GM21526 (cell line): Measurements from ENCODE around the gene DOC2A.
"Not testable (repeated sequence)": the region's sequence is repeated elsewhere in the genome, so short reads cannot be mapped to it uniquely, and the experiment has no call there.

Source experiments
- ATAC-seq: cut with Tn5 transposase; IDR thresholded peaks from one replicate; pipeline ENCODE4 v1.9.1; 2021; ENCODE audit warnings: moderate library complexity; ENCODE audit not compliant: unreplicated experiment, low FRiP score

Gene DOC2A

DNA sequence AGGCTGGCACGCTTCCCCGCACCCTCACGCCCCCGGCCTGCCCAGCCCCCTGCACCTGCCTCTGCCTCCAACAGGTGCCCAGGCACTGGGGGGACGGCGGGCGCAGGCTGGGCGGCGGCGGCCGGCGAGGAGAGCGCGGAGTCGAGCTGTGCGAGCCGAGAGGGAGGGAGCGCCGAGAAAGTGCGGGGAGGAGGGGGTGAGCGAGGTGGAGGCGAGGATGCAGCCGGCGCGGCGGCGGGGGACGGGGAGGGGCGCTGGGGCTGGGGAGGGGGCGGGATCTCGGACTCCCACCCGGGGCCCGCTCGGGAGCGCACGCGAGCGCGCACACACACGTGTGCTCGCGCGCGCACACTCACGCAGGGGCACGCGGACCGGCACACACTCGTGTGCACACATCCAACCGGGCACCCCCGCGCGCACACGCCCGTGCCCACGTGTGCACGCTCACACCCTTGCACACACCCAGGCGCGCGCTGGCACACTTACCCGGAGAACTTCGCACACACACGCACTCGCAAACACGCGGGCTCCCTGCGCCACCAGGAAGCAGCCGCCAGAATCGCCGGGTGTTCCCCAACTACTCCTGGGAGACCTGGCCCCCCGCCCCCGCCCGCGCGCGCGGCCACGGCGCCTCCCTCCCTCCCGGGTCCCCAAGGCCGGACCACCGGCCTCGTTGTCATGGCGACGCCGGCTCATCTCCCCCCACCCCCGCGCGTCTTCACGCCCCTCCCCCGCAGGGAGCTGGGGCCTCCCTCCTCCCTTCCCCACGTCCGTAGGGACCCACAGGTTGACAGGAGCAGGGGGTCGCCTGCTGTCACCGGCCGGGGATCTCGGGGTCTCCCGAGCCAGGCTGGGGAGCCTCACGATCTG is at the start of gene DOC2A:
Gene DOC2A (minus strand): TSS at position 184 of the 870 bp plus-strand sequence. CDS start 805 bp downstream, outside the sequence.
- ATAC-seq: no peak

DNA sequence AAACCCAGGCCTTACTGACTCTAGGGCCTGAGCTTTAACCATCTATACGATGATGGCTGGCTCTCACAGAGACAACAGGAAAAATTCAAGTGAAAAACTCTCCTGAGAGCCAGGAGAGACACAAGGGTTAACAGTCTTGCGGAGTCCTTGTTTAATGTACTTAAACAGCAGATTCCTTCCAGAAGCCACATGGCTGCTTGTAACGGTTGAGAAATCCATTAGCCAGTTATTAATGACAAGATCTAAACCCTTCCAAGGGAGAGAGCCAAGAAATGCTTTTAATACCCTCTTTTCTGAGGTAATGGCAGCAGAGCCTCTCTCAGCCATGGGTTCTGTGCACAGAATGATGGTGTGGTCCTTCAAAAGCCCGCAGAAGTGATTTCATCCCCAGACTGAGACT is 49.5 kb upstream of the DOC2A start:
- ATAC-seq: no peak

DNA sequence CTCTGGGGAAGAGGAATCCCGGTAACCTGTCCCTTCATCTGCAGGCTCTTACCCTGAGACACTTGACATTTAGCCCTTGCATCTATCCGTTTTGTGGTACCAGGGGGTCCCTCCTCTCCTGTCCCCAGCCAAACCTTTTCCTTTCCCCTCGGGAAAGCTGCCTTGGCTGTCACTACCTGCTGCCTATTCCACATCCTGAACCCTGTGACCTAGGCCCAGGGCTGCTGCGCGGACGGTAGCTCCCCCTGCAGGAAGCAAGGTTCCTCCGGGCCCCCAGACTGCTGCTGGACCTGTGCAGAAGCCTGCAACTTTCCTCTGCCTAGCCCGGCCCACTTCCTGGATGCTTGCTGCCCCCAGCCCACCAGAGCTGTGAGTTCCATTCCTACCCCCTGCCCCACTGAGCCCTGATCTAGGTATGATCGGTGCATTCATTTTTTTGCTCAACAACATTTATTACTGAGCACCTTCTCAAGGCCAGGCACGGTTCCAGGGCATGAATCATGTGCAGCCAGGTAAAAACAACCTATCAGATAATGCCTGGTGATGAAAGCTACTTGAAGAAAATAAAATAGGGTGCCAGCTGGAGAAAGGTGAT is 44.2 kb upstream of the DOC2A start:
- no peak for ATAC-seq

GRCh38 chr16:30054451-30054850 is 43.6 kb upstream of the DOC2A start:
- ATAC-seq: no peak

DNA sequence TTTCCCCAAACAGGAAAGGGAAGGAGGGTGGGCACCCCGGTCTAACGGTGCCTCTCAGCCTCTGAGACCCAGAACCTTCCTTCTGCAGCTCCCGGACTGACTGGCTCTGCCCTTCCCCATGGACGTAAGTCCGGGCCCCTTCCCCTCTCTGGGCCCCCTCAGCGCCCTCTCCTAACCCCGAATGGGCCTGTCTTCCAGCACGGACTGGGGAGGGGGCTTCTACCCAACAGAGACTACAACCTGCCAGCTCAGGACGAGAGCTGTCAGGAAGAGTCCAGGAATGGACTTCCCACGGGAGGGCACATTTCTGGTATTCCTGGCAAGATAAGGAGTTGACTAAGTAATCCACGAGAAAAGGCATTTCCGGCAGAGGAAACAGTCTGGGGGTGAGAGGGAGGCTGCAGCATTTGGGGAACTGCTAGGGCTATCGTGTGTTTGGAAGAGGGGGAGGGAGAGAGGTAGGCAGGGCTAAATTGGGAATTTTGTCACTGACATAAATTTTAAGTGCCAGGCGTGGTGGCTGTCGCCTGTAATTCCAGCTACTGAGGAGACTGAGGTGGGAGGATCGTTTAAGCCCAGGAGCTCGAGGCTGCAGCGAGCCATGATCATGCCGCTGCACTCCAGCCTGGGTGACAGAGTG is 42.7 kb upstream of the DOC2A start:
- ATAC-seq: no peak

DNA sequence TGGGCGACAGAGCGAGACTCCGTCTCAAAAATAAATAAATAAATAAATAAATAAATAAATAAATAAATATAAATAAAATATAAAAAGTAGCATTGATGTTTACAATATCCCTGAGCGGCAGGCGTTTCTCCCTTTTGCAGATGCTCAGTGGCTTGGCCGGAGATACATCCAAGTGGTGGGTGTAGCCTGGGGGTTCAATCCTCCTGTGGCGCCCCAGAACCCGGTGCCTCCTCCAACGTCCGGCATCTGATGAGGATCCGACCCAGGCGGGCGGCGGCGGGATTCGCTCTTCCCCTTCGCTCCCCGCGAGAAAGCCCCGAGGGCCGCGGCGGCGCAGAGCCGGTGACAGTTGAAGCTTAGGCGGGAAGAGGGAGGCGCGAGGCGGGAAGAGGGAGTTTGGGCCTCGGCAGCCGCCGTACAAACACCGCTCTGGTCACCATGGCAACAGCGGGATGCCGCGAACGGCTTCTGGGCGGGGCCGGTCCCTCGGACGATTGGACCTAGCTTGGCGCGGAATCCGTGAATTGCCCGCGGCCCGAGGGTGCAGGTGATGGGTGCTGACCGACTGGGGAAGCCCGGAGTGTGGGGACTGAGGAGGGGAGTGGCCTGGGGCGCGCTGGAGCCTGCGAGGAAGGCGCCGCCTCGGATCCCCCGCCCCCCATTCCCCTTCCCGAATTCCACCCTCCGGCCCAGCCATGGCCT is 42.0 kb upstream of the DOC2A start:
- ATAC-seq: no peak

DNA sequence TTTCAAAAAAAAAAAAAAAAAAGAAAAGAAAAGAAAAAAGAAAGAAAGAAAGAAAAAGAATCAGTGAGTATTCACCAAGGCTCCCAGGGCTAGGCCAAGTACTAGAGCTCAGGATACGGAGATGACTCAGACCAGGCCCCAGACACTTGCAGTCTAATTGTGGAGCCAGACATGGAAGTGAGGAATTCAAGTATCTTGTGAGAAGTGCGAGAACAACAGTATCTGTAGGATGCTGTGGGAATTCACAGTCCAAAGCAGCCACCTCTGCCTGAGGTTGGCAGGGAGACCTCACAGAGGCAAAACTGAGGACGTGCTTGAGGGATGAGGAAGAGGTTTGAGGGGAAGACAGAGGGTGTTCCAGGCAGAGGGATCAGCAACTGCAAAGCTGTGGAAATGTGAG is 40.7 kb upstream of the DOC2A start:
- no peak for ATAC-seq

DNA sequence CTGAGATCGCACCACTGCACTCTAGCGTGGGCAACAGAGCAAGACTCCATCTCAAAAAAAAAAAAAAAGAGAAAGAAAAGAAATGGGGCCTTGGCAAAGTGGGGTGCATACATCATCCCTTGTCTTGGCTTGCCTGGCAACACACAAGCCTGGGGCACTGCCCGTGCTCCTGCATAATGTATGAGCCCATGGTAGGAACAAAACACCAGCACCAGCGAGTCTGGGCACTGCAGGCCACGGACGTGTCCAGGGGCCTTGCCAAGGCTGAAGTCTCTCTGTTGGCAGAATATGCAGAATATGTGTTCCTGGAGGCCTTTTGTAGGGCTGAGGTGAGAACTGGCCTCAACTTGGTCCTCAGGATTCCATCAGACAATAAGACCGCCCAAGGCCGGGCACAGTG is 39.0 kb upstream of the DOC2A start:
- no peak for ATAC-seq

GRCh38 chr16:30046588-30046987 is 35.8 kb upstream of the DOC2A start:
- no peak for ATAC-seq

- ATAC-seq: no peak
Measured at GRCh38 chr16:30046178-30046577, 35.4 kb upstream of the DOC2A start.

DNA sequence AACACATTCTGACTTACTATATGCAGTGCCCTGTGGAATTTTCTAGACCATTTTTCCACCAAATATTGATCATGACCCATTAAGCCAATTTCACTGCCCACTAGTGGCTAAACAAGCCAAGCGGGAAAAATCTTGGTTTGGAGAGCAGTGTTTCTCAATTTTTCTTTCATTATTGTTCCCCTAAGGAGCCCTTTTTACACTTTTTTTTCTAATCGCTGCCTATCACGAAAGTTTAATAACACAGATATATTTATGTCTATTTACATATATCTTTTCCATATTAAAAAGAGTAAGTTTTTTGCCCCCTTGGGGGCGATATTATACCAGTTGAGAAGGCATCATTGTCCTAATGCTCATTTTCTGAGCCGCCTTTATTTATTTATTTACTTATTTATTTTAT is 31.0 kb upstream of the DOC2A start:
- ATAC-seq: no peak

DNA sequence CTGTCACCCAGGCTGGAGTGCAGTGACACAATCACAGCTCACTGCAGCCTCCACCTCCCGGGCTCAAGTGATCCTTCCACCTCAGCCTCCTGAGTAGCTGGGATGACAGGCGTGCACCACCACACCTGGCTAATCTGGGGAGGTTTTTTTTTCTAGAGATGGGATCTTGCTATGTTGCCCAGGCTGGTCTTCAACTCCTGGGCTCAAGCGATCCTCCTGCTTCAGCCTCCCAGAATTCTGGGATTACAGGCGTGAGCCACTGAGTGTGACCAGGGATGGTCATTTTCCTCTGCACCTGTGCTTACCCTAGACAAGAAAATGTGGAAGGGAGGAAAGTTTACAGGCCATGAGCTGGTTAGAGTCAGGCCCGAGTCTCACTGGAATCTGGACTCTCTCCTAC is 29.9 kb upstream of the DOC2A start:
- not testable (repeated sequence) for ATAC-seq

GRCh38 chr16:30040221-30040620 is 29.4 kb upstream of the DOC2A start:
- ATAC-seq: no peak

DNA sequence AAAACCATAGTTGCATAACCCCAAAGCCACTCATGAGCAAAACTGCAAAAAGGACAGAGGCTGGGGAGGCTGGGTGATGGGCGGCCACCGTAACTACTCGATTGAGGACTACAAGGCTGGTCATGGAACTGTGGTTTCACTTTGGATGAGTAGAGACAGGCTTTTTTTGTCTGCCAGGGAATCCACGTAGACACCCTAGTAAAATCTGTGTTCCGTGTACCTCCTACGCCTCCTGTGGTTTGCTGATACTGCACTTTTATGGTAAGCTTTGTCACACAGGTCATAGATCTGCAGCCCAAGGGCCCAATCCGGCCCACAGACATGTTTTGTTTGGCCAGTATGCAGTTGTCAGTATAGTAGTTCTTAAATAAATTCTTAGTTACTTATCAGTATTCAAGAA is 22.4 kb upstream of the DOC2A start:
- no peak for ATAC-seq

DNA sequence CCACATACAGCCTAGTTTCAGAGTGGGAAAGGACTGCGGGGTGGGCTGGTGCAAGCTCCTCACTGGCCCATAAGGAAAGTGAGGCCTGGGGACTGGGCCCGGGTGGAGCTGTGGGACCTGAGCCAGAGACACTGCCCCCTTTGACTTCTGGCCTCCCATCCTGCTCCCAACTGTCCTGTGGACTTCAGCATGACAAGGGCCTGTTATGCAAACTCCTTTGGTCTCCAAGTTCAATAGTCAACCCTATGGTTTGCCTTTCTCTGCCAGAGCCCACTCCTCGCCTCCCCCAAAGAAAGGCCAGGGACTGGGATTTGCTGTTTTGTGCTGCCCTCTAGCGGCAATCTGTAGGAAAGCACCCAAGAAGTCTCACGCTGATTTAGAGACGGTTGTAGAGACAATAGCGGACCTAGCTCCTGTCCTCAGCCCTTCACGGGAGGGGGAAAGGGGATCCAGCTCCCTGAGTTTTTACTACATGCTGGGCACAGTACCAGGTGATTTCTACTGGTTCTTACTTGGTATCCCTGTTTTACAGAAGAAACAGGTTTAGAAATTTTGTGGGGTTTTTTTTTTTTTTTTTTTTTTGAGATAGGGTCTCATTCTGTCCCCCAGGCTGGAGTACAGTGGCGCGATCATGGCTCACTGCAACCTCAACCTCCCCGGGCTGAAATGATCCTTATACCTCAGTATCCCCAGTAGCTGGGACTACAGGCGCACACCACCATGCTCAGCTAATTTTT is 21.4 kb upstream of the DOC2A start:
- no peak for ATAC-seq

- ATAC-seq: no peak
Measured at GRCh38 chr16:30031477-30031918, 20.7 kb upstream of the DOC2A start.

- ATAC-seq: no peak
Measured at GRCh38 chr16:30030841-30031413, 20.1 kb upstream of the DOC2A start, which contains the start of gene TLCD3B. Gene TLCD3B, minus strand, starts transcription at chr16:30031271. Its CDS starts 744 bp downstream, at chr16:30030527.

DNA sequence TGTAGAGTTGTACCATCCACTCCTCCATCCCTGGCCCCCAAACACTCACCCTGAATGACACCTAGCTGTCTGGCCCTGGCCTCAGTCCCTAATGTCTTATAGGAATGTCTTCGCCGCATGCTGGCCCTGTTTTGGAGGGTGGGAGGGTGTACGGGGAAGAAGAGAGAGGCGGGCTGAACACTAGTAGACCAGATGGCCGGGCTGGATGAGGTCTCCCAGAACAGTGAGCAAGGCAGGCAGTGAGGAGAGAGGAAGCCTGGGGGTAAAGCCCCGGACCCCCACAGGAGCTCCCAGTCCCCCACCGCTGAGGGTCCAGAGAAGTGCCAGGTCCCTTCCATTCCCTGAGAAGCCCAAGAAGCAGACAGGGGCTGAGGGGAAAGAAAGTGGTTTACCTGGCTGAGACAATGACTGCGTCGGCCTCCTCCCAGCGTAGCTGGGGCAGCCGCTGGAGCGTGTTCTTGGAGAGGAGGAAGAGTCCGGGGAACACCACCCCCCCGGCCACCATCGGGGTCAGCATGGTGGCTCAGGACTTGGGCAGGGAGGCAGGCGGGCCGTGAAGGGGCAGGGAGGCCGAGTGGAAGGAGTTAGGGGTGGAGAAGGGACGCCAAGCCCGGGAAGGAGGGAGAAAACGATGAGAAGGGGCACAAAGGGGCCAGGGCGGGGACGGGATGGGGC is 19.3 kb upstream of the DOC2A start:
- ATAC-seq: no peak

GRCh38 chr16:30028438-30029076 is 17.7 kb upstream of the DOC2A start:
- no peak for ATAC-seq
